H9 (cell line): ENCODE data around the gene PCDH9. TPM values are rescaled to one million over a fixed set of nuclear protein-coding genes. Genes with fewer than 3 reads are reported as not detected.

Experiments
- DNase-seq: peaks from one replicate; pipeline ENCODE4 v3.0.0-alpha.2; 2017
- H2AFZ ChIP-seq: one replicate; pipeline ENCODE4 v1.6.1; 2013; ENCODE audit warnings: mild to moderate bottlenecking, low read length, control low read depth, moderate library complexity
- H2AK5ac ChIP-seq: 2 replicates; pipeline ENCODE4 v1.6.1; 2013; ENCODE audit warnings: low read length, control low read depth, mixed read lengths; ENCODE audit not compliant: insufficient read length
- H2BK120ac ChIP-seq: one replicate; pipeline ENCODE4 v1.6.1; 2013; ENCODE audit warnings: low read depth, mild to moderate bottlenecking, low read length, control low read depth, inconsistent platforms; ENCODE audit not compliant: poor library complexity, severe bottlenecking
- H2BK12ac ChIP-seq: 2 replicates; pipeline ENCODE4 v1.6.1; 2013; ENCODE audit warnings: low read length, control low read depth, mixed read lengths, low read depth; ENCODE audit not compliant: insufficient read length
- H2BK15ac ChIP-seq: 2 replicates; pipeline ENCODE4 v1.6.1; 2013; ENCODE audit warnings: low read depth, low read length, control low read depth
- H2BK20ac ChIP-seq: one replicate; pipeline ENCODE4 v1.6.1; 2013; ENCODE audit warnings: low read depth, mild to moderate bottlenecking, low read length, control low read depth, inconsistent platforms; ENCODE audit not compliant: poor library complexity, severe bottlenecking
- H2BK5ac ChIP-seq: 2 replicates; pipeline ENCODE4 v1.6.1; 2013; ENCODE audit warnings: low read length, control low read depth, mixed read lengths; ENCODE audit not compliant: insufficient read length
- H3K14ac ChIP-seq: 2 replicates; pipeline ENCODE4 v1.6.1; 2013; ENCODE audit warnings: low read length, control low read depth; ENCODE audit not compliant: insufficient read depth
- H3K18ac ChIP-seq: 2 replicates; pipeline ENCODE4 v1.6.1; 2013; ENCODE audit warnings: low read depth, mild to moderate bottlenecking, mixed read lengths, low read length, control low read depth; ENCODE audit not compliant: insufficient read length
- H3K23ac ChIP-seq: 2 replicates; pipeline ENCODE4 v1.6.1; 2013; ENCODE audit warnings: low read length, control low read depth, mixed read lengths, low read depth; ENCODE audit not compliant: insufficient read length
- H3K23me2 ChIP-seq: 2 replicates; pipeline ENCODE4 v1.6.1; 2013; ENCODE audit warnings: low read depth, mild to moderate bottlenecking, mixed read lengths, low read length, control low read depth; ENCODE audit not compliant: insufficient read length, poor library complexity, severe bottlenecking
- H3K27ac ChIP-seq: 2 replicates; pipeline ENCODE4 v1.5.1; 2013; ENCODE audit warnings: low read length, control low read depth, mixed read lengths, low read depth; ENCODE audit not compliant: insufficient read length
- H3K27me3 ChIP-seq: 2 replicates; pipeline ENCODE4 v1.6.1; 2013; ENCODE audit warnings: low read length, control low read depth, inconsistent platforms; ENCODE audit not compliant: insufficient read depth
- H3K4ac ChIP-seq: 2 replicates; pipeline ENCODE4 v1.6.1; 2013; ENCODE audit warnings: low read depth, mild to moderate bottlenecking, control low read depth, inconsistent platforms, low read length, moderate library complexity
- H3K4me1 ChIP-seq: 2 replicates; pipeline ENCODE4 v1.6.1; 2013; ENCODE audit warnings: low read length, control low read depth, inconsistent platforms; ENCODE audit not compliant: insufficient read depth
- H3K4me2 ChIP-seq: 2 replicates; pipeline ENCODE4 v1.6.1; 2013; ENCODE audit warnings: low read length, control low read depth, mixed read lengths; ENCODE audit not compliant: insufficient read length, insufficient read depth
- H3K56ac ChIP-seq: 2 replicates; pipeline ENCODE4 v1.6.1; 2013; ENCODE audit warnings: low read depth, mild to moderate bottlenecking, mixed read lengths, low read length, control low read depth; ENCODE audit not compliant: insufficient read length
- H3K79me1 ChIP-seq: 2 replicates; pipeline ENCODE4 v1.6.1; 2013; ENCODE audit warnings: low read depth, mild to moderate bottlenecking, moderate library complexity, low read length, control low read depth, inconsistent platforms; ENCODE audit not compliant: insufficient read depth, poor library complexity, severe bottlenecking
- H3K79me2 ChIP-seq: 2 replicates; pipeline ENCODE4 v1.6.1; 2013; ENCODE audit warnings: low read length, control low read depth, inconsistent platforms; ENCODE audit not compliant: insufficient read depth
- H3K9ac ChIP-seq: 2 replicates; pipeline ENCODE4 v1.6.1; 2013; ENCODE audit warnings: low read length, control low read depth, mixed read lengths; ENCODE audit not compliant: insufficient read length; ENCODE audit errors: extremely low read depth
- H3K9me3 ChIP-seq: one replicate; pipeline ENCODE4 v1.6.1; 2013; ENCODE audit warnings: low read depth, low read length, inconsistent platforms; ENCODE audit not compliant: control insufficient read depth
- H3T11ph ChIP-seq: one replicate; pipeline ENCODE4 v1.6.1; 2013; ENCODE audit warnings: mild to moderate bottlenecking, low read length, control low read depth, inconsistent platforms
- H4K20me1 ChIP-seq: one replicate; pipeline ENCODE4 v1.6.1; 2013; ENCODE audit not compliant: control insufficient read depth, insufficient read length, insufficient read depth
- H4K5ac ChIP-seq: 2 replicates; pipeline ENCODE4 v1.6.1; 2013; ENCODE audit warnings: low read depth, mild to moderate bottlenecking, mixed read lengths, low read length, control low read depth; ENCODE audit not compliant: insufficient read length
- H4K8ac ChIP-seq: replicated peaks from 2 replicates; pipeline ENCODE4 v1.6.1; 2013; ENCODE audit warnings: low read length, control low read depth, mixed read lengths, low read depth; ENCODE audit not compliant: insufficient read length
- H4K91ac ChIP-seq: 2 replicates; pipeline ENCODE4 v1.6.1; 2013; ENCODE audit warnings: low read depth, mild to moderate bottlenecking, moderate library complexity, mixed read lengths, low read length, control low read depth; ENCODE audit not compliant: insufficient read length
- H3K27ac Mint-ChIP-seq, 3 experiments: 2 replicates in 2 of 3; 3 replicates in 1 of 3; pipeline ENCODE4 v1.8.0; 2020 to 2021; ENCODE audit warnings: mixed read lengths in 3 of 3, mild to moderate bottlenecking in 1 of 3, moderate library complexity in 1 of 3
- H3K27me3 Mint-ChIP-seq: 2 replicates; pipeline ENCODE4 v1.8.0; 2021; ENCODE audit warnings: low read depth, mild to moderate bottlenecking, moderate library complexity, mixed read lengths
- H3K36me3 Mint-ChIP-seq, 3 experiments: 2 replicates in 2 of 3; 3 replicates in 1 of 3; pipeline ENCODE4 v1.8.0; 2020 to 2021; ENCODE audit warnings: low read depth in 3 of 3, mixed read lengths in 3 of 3; ENCODE audit not compliant: insufficient read depth in 1 of 3
- H3K4me1 Mint-ChIP-seq, 2 experiments: 2 replicates each; pipeline ENCODE4 v1.8.0; 2020; ENCODE audit warnings: mixed read lengths in 2 of 2
- H3K4me3 Mint-ChIP-seq, 2 experiments: 2 replicates in 1 of 2; 3 replicates in 1 of 2; pipeline ENCODE4 v1.8.0; 2020 to 2021; ENCODE audit warnings: mild to moderate bottlenecking in 2 of 2, mixed read lengths in 2 of 2, moderate library complexity in 1 of 2
- H3K9me3 Mint-ChIP-seq, 2 experiments: 2 replicates in 1 of 2; 3 replicates in 1 of 2; pipeline ENCODE4 v1.8.0; 2020; ENCODE audit warnings: mild to moderate bottlenecking in 2 of 2, mixed read lengths in 2 of 2, moderate library complexity in 1 of 2
- WGBS: extraction: QIAGEN DNeasy Blood & Tissue Kit; methylation state at CpG from one replicate; pipeline ENCODE4 v1.1.7; 2013; ENCODE audit warnings: missing lambda C conversion rate, low lambda C conversion rate, mixed read lengths; ENCODE audit not compliant: insufficient read length; ENCODE audit errors: extremely low coverage; 5-methylcytosine and 5-hydroxymethylcytosine counted together
- total RNA-seq: library from RNA; stranded (reverse); gene quantifications from 2 replicates; pipeline ENCODE4 v1.2.1, GENCODE V29; 2021
- TF ChIP-seq, protein P1 (sequence below): fragments of 200-600 bp; sonication (generic); conservative IDR thresholded peaks from 3 replicates; pipeline ENCODE4 v1.8.0; 2021; ENCODE audit warnings: antibody characterized with exemption, mild to moderate bottlenecking

The PCDH9 gene
- total RNA-seq, 1 experiment from 2014 or later = 0.11 TPM

DNA sequence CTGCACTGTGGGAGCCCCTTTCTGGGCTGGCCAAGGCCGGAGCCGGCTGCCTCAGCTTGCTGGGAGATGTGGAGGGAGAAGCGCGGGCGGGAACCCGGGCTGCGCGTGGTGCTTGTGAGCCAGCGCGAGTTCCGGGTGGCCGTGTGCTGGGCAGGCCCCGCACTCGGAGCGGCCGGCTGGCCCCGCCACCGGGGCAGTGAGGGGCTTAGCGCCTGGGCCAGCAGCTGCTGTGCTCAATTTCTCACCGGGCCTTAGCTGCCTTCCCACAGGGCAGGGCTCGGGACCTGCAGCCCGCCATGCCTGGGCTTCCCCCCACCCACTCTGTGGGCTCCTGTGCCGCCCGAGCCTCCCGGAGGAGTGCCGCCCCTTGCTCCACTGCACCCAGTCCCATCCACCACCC, 669.1 kb downstream of the PCDH9 start:
- Mint-ChIP-seq H3K4me3 (no peak overlapping the region), H3K36me3 (peaks cover 6 to 15% (median 8%) of the 10 kb centered on the region in 3 experiments; a peak in 4 of 7 replicates), H3K27me3 (no peaks in the 10 kb centered on the region), H3K4me1 (peaks cover 5 to 16% of the 10 kb centered on the region in 2 experiments; a peak in 2 of 4 replicates), H3K9me3 (peaks cover 8 to 10% of the 10 kb centered on the region in 2 experiments), H3K27ac (no peak overlapping the region)
- no CpG with 5 or more reads among the region's 26 CpGs for WGBS
- H2BK120ac ChIP-seq = no peak overlapping the region
- H4K8ac ChIP-seq = no peak overlapping the region
- no peaks in the 10 kb centered on the region for H3K9me3 ChIP-seq
- H3T11ph ChIP-seq = no peak overlapping the region
- no peak overlapping the region for H2BK20ac ChIP-seq
- no peak overlapping the region for H3K27ac ChIP-seq
- no peak overlapping the region for H4K91ac ChIP-seq
- TF ChIP-seq, protein P1, sequence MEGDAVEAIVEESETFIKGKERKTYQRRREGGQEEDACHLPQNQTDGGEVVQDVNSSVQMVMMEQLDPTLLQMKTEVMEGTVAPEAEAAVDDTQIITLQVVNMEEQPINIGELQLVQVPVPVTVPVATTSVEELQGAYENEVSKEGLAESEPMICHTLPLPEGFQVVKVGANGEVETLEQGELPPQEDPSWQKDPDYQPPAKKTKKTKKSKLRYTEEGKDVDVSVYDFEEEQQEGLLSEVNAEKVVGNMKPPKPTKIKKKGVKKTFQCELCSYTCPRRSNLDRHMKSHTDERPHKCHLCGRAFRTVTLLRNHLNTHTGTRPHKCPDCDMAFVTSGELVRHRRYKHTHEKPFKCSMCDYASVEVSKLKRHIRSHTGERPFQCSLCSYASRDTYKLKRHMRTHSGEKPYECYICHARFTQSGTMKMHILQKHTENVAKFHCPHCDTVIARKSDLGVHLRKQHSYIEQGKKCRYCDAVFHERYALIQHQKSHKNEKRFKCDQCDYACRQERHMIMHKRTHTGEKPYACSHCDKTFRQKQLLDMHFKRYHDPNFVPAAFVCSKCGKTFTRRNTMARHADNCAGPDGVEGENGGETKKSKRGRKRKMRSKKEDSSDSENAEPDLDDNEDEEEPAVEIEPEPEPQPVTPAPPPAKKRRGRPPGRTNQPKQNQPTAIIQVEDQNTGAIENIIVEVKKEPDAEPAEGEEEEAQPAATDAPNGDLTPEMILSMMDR = no peak
- no peak overlapping the region for H4K5ac ChIP-seq
- no peak overlapping the region for H2BK12ac ChIP-seq
- H3K56ac ChIP-seq = no peak overlapping the region
- H2AK5ac ChIP-seq = no peak overlapping the region
- no peak for DNase-seq
- H3K18ac ChIP-seq = no peak overlapping the region
- H4K20me1 ChIP-seq = no peaks in the 10 kb centered on the region
- H2BK5ac ChIP-seq = no peak overlapping the region
- H2AFZ ChIP-seq = no peak overlapping the region
- no peaks in the 10 kb centered on the region for H3K79me1 ChIP-seq
- H3K9ac ChIP-seq = no peak overlapping the region
- H3K23me2 ChIP-seq = no peaks in the 10 kb centered on the region
- no peak overlapping the region for H3K4ac ChIP-seq
- H3K27me3 ChIP-seq = no peaks in the 10 kb centered on the region
- no peak overlapping the region for H3K23ac ChIP-seq
- H3K4me2 ChIP-seq = no peak overlapping the region
- H3K14ac ChIP-seq = no peak overlapping the region
- no peak overlapping the region for H2BK15ac ChIP-seq
- H3K4me1 ChIP-seq = no peaks in the 10 kb centered on the region; the same call in 1 of the 2 replicates
- H3K79me2 ChIP-seq = no peaks in the 10 kb centered on the region
